ENCODE data around the gene HAUS1.

Gene HAUS1

GRCh38 chr18:46104128-46104911, at the start of gene HAUS1:
Gene HAUS1, plus strand, starts transcription at chr18:46104385. Its CDS starts 27 bp downstream, at chr18:46104412.
- DNase-seq (ENCODE audit: low read depth, low spot score), result peak; percentile 26

GRCh38 chr18:46054956-46055837, 49.0 kb upstream of the HAUS1 start:
- DNase-seq (ENCODE audit: low read depth, low spot score), result no peak

- no peak for DNase-seq (ENCODE audit: low read depth, low spot score)
These were observed 48.4 kb upstream of the HAUS1 start for GRCh38 chr18:46055838-46056230.

GRCh38 chr18:46060359-46060841, 43.8 kb upstream of the HAUS1 start:
- DNase-seq (ENCODE audit: low read depth, low spot score), result no peak

- no peak for DNase-seq (ENCODE audit: low read depth, low spot score)
These were observed 42.8 kb upstream of the HAUS1 start for GRCh38 chr18:46061387-46061786.

GRCh38 chr18:46061796-46062195, 42.4 kb upstream of the HAUS1 start:
- DNase-seq (ENCODE audit: low read depth, low spot score), result no peak

- no peak for DNase-seq (ENCODE audit: low read depth, low spot score)
These were observed 41.4 kb upstream of the HAUS1 start for GRCh38 chr18:46062781-46063180.

- DNase-seq (ENCODE audit: low read depth, low spot score), result no peak
These were observed 36.7 kb upstream of the HAUS1 start for GRCh38 chr18:46067438-46068007.

GRCh38 chr18:46068763-46069162, 35.4 kb upstream of the HAUS1 start:
- no peak for DNase-seq (ENCODE audit: low read depth, low spot score)

- no peak for DNase-seq (ENCODE audit: low read depth, low spot score)
These were observed 34.7 kb upstream of the HAUS1 start for GRCh38 chr18:46069524-46069923.

- DNase-seq (ENCODE audit: low read depth, low spot score), result no peak
These were observed 34.0 kb upstream of the HAUS1 start for GRCh38 chr18:46070232-46070631.

GRCh38 chr18:46070815-46071652, 33.2 kb upstream of the HAUS1 start:
- DNase-seq (ENCODE audit: low read depth, low spot score), result no peak

- no peak for DNase-seq (ENCODE audit: low read depth, low spot score)
These were observed 32.4 kb upstream of the HAUS1 start, which contains the start of gene PSTPIP2 for GRCh38 chr18:46071653-46072375. Gene PSTPIP2, minus strand, starts transcription at chr18:46072260. Its CDS starts 72 bp downstream, at chr18:46072188.

GRCh38 chr18:46072376-46072867, 31.8 kb upstream of the HAUS1 start:
- DNase-seq (ENCODE audit: low read depth, low spot score), result no peak

GRCh38 chr18:46072959-46073358, 31.2 kb upstream of the HAUS1 start:
- DNase-seq (ENCODE audit: low read depth, low spot score), result no peak

- DNase-seq (ENCODE audit: low read depth, low spot score), result peak; percentile 26
These were observed 30.5 kb upstream of the HAUS1 start for GRCh38 chr18:46073474-46074331.

GRCh38 chr18:46079336-46079735, 24.8 kb upstream of the HAUS1 start:
- no peak for DNase-seq (ENCODE audit: low read depth, low spot score)

GRCh38 chr18:46080156-46080555, 24.0 kb upstream of the HAUS1 start:
- DNase-seq (ENCODE audit: low read depth, low spot score), result no peak

GRCh38 chr18:46084431-46084830, 19.8 kb upstream of the HAUS1 start:
- DNase-seq (ENCODE audit: low read depth, low spot score), result no peak
